Measurements from ENCODE around the gene PVALB.
"Not testable (repeated sequence)": the region's sequence is repeated elsewhere in the genome, so short reads cannot be mapped to it uniquely, and the experiment has no call there.

The PVALB gene

GRCh38 chr22:36759481-36760159 is 57.2 kb downstream of the PVALB start:
- FAIRE-seq (no peak), DNase-seq (ENCODE audit: insufficient read length, low spot score) (no peak)
- TF ChIP-seq POLR2A (IDR thresholded peaks at IDR 0.05; ENCODE audit: low read depth, low read length) = no peak

GRCh38 chr22:36758792-36759271 is 58.0 kb downstream of the PVALB start:
- no peak for TF ChIP-seq POLR2A (IDR thresholded peaks at IDR 0.05; ENCODE audit: low read depth, low read length)
- FAIRE-seq (no peak), DNase-seq (ENCODE audit: insufficient read length, low spot score) (no peak)

- FAIRE-seq = peak; percentile 11
- peak; percentile 55 for DNase-seq (ENCODE audit: insufficient read length, low spot score)
Observed at GRCh38 chr22:36757668-36758211, 59.1 kb downstream of the PVALB start.

GRCh38 chr22:36756746-36757655 is 59.8 kb downstream of the PVALB start:
- FAIRE-seq = no peak
- no peak for TF ChIP-seq POLR2A (IDR thresholded peaks at IDR 0.05; ENCODE audit: low read depth, low read length)
- DNase-seq (ENCODE audit: insufficient read length, low spot score) = no peak

More at GRCh38 chr22:36757668-36758211, 59.1 kb downstream of the PVALB start:
- no peak for TF ChIP-seq POLR2A (IDR thresholded peaks at IDR 0.05; ENCODE audit: low read depth, low read length)

GRCh38 chr22:36756031-36756430 is 60.8 kb downstream of the PVALB start:
- no peak for TF ChIP-seq POLR2A (IDR thresholded peaks at IDR 0.05; ENCODE audit: low read depth, low read length)
- FAIRE-seq (no peak), DNase-seq (ENCODE audit: insufficient read length, low spot score) (no peak)

- no peak for FAIRE-seq
- DNase-seq (ENCODE audit: insufficient read length, low spot score) = no peak
- TF ChIP-seq POLR2A (IDR thresholded peaks at IDR 0.05; ENCODE audit: low read depth, low read length) = no peak
Observed at GRCh38 chr22:36755316-36755715, 61.5 kb downstream of the PVALB start.

GRCh38 chr22:36754881-36755280 is 62.0 kb downstream of the PVALB start:
- FAIRE-seq; DNase-seq (ENCODE audit: insufficient read length, low spot score): not testable (repeated sequence)

- FAIRE-seq (no peak), DNase-seq (ENCODE audit: insufficient read length, low spot score) (no peak)
- TF ChIP-seq POLR2A (IDR thresholded peaks at IDR 0.05; ENCODE audit: low read depth, low read length) = no peak
Observed at GRCh38 chr22:36753916-36754315, 62.9 kb downstream of the PVALB start.

- no peak for TF ChIP-seq POLR2A (IDR thresholded peaks at IDR 0.05; ENCODE audit: low read depth, low read length)
- FAIRE-seq (no peak), DNase-seq (ENCODE audit: insufficient read length, low spot score) (no peak)
Observed at GRCh38 chr22:36753120-36753802, 63.6 kb downstream of the PVALB start.
